Gastroesophageal sphincter (tissue), 3 donors: ENCODE results near the gene ZNF346.

Experiments used
- CTCF ChIP-seq, 4 experiments: fragments of 200-600 bp in 2 of 4; fragments of 450-650 bp in 2 of 4; sonication (generic) in 1 of 4; IDR thresholded peaks; one replicate each; pipeline ENCODE4 v1.5.1; 2017 to 2019; ENCODE audit warnings: antibody characterized with exemption in 4 of 4, mild to moderate bottlenecking in 2 of 4, moderate library complexity in 2 of 4
- EP300 ChIP-seq: sonication (generic); formaldehyde crosslinking; IDR thresholded peaks from one replicate; pipeline ENCODE4 v1.6.1; 2017; ENCODE audit warnings: antibody characterized with exemption, mild to moderate bottlenecking
- POLR2A ChIP-seq, 2 donors: fragments of 450-650 bp; IDR thresholded peaks; one replicate each; pipeline ENCODE4 v1.6.1; 2017; ENCODE audit warnings: antibody characterized with exemption in 2 of 2, mild to moderate bottlenecking in 2 of 2, moderate library complexity in 1 of 2
- POLR2AphosphoS5 ChIP-seq: sonication (generic); formaldehyde crosslinking; IDR thresholded peaks from one replicate; pipeline ENCODE4 v1.6.1; 2017; ENCODE audit warnings: antibody characterized with exemption

GRCh38 chr5:177093803-177094202, 71.3 kb downstream of the ZNF346 start:
- TF ChIP-seq EP300 = no peak
- no peak for TF ChIP-seq CTCF (IDR thresholded peaks at IDR 0.05)
- no peak for TF ChIP-seq POLR2A (IDR thresholded peaks at IDR 0.05)
- no peak for TF ChIP-seq POLR2AphosphoS5
